Testis (tissue), 2 donors: ENCODE measurements around the gene CLRN1.

Source experiments
- CTCF ChIP-seq, 3 experiments: fragments of 450-650 bp in 2 of 3; fragments of 200-600 bp in 1 of 3; sonication (generic) in 1 of 3; IDR thresholded peaks; one replicate each; pipeline ENCODE4 v1.5.1; 2016 to 2019; ENCODE audit warnings: antibody characterized with exemption in 3 of 3, mild to moderate bottlenecking in 2 of 3, moderate library complexity in 1 of 3
- POLR2A ChIP-seq: fragments of 450-650 bp; IDR thresholded peaks from one replicate; pipeline ENCODE4 v1.6.1; 2017; ENCODE audit warnings: antibody characterized with exemption, mild to moderate bottlenecking, moderate library complexity

- TF ChIP-seq CTCF (IDR thresholded peaks at IDR 0.05) (no peak), POLR2A (no peak)
These were observed 44.3 kb downstream of the CLRN1 start for GRCh38 chr3:150928234-150928633.
